NCI-H524 (cell line): ENCODE results near the gene KAZN.

ENCODE experiments used
- DNase-seq, 2 experiments: peaks; one replicate each; lab custom pipeline; 2025; lab: John Stamatoyannopoulos, UW

Gene KAZN

DNA sequence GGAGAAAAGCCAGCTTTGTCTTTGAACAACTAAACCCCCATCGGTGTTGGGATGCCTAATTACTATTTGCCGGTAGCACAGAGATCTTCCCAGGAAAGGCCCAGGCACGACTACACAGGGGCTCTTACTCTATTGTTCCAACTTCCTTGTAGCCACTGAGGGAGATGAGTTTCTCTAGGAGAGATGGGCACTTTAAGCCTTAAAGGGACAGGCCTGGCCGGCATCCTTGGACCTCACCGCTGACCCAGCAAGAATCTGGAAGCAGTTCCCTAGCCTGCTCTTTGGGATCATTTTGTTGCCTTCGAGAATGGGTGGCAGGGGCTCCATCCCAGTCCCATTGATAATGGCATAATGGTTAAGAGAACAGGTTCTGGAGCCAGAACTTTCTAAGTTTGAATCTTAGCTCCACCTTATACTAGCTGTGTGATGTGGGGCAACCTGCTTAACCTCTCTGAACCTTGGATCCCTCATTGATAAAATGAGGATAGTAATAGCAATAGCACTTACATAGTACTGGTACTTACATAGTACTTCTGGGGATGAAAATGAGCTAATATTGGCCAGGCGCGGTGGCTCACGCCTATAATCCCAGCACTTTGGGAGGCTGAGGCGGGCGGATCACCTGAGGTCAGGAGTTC, 316.0 kb downstream of the KAZN start:
- no peak for DNase-seq

DNA sequence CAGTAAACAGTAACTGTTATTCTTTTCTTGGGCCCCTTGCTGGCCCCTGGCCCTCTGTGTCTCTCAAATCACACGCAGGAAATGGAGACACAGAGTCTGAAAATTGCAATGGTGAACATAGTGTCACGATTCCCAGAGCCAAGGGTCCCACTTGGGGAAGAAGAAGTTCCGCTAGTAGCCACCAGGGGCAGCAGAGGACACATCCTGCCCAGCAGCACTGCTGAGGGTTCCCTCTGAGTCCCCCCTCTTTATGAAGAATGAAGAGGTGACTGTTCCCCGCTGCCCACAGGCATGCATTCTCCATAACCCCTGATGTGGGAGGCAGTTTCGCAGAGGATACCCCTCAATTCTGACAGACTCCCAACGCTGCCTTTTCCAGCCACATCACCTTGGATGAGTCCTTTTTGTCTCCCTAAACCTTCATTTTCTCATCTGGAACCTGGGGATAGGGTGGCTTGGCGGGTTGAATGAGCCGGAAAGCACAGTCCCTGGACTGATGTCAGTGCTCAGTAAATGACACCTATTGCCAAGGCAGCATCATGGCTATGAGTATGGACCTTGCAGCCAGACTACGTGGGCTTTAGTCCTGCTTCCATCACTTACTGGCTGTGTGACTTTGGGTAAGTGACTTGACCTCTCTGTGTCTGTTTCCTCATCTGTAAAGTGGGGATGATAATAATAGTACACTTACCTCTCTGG, 317.0 kb downstream of the KAZN start:
- DNase-seq, result peak in 1 of 2 experiments; percentile 33

DNA sequence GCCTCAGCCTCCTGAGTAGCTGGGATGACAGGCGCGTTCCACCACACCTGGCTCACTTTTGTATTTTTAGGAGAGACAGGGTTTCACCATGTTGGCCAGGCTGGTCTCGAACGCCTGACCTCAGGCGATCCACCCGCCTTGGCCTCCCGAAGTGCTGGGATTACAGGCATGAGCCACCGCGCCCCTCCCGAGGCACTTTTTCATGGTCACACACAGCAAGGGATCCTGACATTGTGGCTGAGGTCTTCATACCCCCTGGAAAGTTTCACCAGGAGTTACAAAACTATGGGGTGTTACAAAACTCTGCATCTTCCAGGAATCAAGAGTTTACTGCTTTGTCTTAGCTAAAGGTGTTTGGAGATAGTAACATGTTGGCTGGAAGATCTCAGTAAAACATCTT, 320.8 kb downstream of the KAZN start:
- DNase-seq, result no peak

DNA sequence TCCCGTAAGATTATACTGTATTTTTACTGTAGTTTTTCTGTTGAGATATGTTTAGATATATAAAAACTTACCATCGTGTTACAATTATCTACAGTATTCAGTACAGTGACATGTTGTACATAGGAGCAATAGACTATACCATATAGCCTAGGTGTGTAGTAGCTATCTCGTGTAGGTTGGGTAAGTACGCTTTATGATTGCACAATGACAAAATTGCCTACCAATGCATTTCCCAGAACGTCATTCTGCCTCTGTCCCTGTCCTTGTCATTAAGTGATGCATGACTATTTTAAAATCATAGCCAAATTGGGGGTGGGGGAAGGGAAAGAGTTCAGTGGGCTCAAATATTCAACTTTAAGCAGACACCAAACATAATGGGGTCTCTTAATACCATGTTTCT, 321.3 kb downstream of the KAZN start:
- DNase-seq, result no peak

DNA sequence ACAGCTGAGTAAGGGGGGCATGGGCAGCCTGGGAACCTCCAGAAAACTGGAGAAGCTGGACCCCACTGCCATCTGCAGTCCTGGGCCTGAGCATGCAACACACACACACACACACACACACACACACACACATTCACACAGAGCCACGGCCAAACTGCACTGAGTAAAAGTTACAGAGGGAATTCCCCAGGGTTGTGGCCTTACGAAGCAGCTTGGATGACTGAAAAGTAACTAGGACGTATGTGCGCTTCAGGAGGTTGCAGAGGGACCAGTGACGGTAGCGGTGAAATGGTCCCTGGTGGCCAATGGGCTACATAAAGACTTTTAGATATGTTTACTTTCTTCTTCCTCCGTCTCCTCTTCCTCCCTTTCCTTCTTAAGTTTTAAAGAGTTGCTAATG, 322.6 kb downstream of the KAZN start:
- DNase-seq, result no peak

DNA sequence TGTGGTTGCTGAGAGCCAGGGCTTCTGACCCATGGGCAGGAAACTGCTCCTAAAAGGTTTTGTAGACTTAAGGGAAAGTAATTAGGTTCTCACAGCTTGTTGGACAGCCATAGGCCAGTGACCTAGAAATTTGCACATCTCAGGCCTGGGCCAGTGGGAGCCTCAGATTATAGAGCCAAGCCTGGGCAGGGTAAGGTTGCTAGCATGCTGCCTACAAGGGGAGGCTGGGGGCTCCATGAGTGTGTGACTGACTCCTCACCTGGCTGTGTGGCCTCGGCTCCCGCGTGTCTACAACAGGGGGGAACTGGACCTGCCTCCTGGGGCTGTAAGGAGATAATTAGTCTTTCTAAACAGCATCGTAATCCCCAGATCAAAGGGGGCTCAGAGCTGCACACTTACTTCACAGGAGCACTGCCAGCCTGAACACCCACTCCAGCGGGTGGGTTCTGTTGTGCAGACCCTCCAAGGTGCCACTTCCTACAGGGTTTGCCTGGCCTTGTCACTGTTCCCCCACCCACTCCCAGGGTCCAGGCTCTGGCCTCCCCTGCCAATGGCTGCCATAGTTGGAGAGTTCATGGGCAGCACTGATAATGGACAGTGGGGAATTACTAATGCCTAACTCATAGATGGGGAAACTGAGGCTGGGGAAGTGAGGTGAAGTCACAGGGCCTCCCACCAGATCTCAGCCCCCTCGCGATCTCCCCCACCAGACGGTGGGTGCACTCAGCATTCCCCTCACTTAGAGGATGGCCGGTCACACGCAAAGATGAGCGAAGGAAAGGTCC, 324.6 kb downstream of the KAZN start:
- DNase-seq, result no peak

DNA sequence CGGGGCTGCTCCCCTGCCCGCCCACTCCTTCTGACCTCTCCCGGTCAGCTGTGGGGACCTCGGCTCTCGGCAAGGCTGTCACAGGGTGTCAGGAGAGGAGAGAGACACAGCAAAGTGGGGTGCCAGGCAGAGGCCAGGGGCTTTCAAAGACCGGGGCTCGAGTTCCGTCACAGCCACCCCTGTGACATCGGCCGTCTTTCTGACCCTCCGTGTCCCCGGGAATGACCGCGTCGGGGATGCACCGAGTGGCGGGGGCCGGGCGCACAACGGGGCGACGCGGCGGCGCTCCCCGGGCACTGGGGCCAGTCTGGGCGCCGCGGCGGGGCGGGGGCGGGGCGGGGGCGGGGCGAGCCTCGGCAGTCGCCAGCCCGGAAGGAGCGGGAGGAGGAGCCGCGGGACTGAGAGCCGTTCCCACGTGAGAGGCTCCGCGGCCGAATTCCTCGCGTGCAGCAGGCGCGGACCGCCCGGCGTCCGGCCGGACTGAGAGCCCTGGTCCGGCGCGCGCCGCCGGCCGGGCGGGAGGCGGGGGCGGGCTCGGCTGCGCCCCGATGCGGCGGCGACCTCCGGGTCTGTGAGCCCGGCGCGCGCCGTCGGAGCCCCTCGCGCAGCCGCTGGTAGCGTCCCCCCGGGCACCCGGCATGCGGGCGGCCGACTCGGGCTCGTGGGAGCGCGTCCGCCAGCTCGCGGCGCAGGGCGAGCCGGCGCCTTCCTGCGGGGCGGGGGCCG, 325.4 kb downstream of the KAZN start:
- peak in 1 of 2 experiments; percentile 31 for DNase-seq

DNA sequence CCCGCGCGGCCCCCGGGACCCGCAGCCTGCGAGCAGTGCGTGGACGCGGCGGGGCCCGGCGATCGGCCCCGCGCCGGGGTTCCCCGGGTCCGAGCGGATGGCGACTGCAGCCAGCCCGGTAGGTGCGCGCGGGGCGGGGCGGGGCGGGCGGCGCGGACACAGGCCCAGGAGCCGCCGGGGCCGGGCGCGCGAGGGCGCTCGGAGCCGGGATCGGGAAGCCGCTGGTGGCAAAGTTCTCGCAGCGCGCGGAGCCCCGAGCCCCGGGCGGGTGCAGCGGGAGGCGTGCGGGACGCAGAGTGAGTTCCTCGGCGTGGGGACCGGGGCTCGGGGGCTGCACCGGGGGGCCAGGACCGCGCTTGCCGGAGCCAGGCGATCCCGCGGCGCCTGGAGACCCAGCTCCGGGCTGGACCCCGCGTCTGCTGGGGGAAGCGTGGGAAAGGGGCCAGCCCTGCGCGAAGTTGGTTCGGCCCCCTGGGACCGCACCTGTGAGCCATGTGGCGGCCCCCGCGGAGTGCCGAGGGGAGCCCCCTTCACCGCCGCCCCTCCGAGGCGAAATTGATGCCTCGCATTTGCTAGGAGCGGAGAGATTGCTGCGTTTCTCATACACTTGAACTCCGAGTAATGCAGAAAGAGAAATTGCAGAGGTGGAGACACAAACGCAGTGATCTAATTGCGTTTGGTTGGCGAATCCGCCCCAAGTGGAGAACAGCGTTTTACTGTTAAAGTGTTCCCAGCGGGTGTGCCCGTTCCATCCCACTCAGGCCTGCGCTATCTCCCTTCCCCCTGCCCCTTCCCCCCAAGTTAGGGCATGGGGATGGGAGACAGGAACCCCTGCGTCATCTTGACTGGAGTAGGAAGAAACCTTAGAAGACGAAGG, 326.2 kb downstream of the KAZN start:
- peak in 1 of 2 experiments; percentile 24 for DNase-seq

DNA sequence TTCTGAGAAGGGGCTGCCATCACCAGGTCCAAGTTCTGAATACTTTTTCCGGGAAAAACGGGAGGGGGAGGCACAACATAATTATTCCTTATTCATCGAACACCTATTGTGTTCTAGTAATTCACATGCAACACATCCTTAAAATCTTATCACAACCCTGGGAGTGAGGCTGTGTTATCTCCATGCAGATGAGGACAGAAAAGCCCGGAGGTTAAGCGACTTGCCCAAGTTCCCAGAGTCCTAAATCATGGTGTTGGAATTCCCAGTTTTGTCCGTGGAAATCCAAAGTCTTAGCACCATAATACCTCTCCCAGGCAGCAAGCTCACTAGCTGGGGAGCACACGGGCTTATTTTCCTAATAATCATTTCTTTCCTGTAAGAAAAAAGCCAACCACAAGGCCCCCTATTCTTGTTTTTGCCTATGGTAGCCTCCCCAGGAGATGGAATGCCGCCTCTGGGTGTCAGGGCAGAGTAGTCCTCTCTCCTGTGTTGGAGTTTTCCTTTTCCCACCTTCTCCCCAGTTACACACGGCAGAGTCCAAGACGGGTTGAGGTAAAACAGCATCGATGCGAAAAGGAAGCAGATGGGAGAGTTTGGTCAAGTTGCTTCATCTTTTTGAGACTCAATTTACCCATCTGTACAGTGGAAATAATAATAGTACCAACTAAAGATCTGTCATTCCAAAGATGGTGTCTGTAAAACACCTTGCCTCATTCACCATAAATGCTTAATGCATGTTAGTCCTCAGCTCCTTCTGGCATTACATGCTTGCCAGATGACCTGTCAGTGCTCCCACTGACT, 327.1 kb downstream of the KAZN start:
- no peak for DNase-seq

DNA sequence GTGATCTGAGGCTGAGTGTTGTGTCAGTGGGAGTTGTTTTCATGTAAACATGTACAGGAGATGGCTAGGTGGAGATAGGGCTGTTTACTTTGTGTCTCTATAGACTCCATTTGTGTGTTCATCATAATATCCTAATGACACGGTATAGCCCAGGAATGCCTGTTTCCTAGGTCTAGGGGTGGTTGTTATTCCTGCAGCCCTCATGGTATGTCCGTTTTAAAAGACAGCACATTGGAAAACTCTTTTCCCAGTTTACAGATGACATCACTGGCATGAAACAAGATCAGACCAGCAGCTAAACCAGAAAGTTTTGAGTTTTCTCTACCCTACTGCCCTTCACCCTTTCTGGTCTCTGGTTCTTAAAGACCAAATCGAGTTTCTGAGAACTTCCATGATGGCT, 327.7 kb downstream of the KAZN start:
- DNase-seq, result no peak

DNA sequence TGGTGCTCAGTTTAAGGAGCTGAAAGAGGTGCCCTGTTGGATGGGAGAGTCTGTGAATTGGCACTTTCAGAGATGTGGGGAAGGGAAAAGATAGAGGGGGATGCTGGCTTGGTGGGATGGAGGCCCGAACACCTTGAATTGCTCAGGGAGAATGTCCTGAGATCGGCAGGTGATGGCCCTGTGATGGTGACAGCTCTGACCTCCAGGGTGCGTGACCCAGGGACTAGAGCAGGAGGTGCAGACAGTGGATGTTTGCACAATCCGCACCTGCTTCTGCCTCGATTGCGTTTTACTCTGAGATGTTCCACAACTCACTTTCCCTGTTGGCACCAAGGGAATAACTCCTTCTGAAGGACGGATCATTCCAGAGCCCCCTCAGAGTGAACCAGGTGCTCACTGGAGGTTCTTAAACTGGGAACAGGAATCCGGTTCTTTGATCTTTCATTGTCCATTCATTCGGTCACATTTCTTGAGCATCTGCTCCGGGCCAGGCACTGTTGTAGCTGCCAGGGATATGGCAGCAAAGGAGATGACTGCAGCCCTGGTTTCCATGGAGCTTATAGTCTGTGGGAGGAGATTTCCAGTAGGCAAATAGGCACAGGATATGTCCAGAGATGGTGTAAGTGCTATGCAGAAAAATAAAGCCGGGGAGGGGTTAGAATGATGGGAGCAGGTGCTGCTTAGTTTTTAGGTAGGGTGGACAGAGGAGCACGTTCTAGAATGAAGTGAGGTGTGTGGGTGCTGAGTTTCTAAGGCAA, 328.5 kb downstream of the KAZN start:
- DNase-seq, result peak in 1 of 2 experiments; percentile 11

DNA sequence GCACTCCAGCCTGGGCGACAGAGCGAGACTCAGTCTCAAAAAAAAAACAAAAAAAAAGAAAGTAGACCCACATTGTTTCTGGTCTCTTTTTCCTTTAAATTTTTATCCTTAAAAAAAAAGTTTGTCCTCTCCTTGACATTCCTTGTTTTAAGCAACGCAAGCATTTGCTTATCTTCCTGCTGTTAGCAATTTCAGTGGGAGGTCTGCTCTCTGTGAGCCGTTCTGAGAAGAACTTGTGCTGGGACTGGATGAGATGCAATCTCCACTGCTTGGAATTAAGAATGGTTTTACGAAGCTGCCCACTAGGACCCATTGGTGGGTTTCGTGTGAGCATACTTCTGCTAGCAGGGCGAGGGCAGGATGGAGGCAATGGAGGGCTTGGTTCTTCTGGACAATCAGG, 329.9 kb downstream of the KAZN start:
- no peak for DNase-seq

DNA sequence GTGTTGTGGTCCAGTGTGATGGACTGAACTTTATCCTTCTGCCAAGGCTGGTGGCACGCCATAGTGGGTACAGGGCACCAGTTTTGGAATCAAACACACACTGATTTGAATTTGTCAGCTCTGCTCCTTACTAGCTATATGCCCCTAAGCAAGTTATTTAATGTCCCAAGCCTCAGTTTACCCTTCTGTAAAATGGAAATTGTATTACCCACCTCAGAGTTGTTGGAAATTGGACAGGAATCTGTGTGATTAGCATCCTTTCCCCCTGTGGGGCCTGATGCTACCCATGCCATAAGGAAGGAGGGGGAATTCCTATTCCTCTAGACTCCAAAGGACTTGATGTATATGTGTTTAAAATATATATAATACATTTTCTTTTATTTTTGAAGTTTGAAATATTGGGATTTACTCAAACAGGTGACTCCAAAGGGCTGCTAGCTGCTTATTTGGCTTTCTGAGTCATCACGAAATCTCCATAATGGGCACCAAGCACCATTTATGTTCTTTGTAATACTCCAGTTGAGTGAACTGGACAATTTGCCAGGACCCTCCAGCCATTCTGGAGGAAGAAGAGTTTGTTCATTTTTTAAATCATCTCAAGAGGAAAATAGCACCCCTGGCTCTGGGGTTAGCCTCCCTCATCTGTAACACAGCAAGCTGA, 330.5 kb downstream of the KAZN start:
- no peak for DNase-seq

DNA sequence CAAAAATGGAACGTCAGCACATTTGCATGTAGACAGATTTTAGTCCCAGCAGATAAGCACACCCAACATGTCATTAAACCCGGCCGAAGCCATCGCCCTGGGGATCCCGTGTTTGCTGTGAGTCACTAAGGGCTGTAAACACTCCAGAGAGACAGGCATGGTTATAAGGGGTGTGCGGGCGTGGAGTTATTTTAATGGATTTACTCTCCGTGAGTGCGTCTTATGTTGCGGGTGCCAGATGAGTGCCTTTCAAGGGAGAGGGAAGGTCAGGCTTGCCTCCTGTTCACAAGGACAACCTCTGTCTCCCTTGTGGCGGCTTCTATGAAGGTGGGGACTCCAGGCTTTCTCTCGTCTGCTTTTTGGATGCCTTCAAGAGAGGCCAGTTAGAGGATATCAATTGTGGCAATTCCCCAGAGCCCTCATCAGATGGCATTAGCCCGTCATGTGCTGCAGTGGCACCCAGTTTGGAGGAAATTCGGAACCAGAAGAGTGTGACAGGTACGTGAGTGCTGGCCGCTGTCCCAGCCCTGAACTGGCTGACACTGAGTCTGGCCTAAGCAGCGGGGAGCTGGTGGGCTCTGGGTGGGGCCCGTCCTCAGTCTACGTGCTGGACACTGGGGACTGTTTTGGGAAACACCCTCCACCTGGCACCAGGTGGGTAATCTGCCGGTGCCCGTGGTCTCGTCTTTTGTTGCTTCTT, 331.2 kb downstream of the KAZN start:
- peak; percentile 48 to 68 for DNase-seq

DNA sequence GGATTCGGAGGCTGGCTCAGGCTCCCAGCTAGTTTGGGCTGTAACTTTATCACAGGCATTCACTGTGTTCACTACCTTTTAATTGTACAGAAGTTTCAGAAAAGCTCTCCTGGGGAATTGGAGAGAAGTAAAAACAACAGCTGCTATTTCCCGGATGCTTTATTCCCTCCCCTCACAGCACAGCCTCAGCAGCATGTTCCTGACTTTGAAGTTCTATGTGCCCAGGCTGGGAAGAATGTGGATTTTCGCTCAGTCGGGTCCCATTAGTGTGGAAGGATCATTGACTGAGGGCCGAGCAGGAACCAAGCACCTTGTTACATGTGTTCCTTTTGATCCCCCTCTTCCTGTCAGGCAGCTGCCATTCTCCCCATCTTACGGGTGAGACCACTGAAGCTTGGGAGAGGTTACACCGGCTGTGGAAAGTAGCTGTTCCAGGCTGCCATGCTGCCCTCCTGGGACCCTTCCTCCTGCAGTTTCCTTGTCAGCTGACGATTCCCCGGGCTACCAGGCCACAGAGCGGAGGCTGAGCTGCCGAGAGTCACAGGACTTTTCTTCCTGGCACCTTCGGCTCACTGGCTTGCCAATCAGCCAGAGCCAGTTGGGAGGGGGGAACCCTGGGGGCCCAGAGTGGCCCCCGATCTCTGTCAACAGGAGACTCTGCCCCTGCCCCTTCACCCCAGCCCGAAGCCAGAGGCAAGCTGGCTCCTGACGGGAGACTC, 331.9 kb downstream of the KAZN start:
- DNase-seq, result peak in 1 of 2 experiments; percentile 26

DNA sequence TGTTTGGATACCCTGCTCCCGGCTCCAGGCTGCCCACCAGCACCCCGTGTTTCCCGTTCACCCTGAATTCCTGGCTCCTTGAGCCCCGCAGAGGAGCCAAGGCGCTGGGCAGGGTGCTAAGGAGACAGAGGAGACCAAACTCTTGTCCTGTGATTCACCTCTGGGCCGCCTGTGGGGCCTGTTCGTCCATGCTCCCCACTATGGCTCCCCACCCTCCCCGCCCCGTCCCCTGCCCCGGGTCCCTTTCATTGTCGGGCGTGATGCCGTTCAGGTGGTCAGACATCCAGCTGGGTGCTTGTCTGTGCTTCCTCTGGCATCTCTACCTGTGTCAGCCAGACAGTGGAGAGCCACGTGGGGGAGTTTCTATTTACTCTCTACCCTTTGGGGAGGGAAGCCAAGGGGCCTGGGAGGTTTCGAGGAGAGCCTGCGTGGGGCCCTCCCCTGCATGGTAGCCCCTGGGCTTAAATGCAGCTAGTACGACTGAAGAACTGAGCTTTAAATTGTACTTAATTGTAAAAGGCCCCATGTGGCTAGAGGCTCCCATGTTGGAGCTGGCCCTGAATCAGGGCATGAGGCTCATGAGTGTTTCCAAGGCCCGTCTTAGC, 333.7 kb downstream of the KAZN start:
- DNase-seq, result no peak

DNA sequence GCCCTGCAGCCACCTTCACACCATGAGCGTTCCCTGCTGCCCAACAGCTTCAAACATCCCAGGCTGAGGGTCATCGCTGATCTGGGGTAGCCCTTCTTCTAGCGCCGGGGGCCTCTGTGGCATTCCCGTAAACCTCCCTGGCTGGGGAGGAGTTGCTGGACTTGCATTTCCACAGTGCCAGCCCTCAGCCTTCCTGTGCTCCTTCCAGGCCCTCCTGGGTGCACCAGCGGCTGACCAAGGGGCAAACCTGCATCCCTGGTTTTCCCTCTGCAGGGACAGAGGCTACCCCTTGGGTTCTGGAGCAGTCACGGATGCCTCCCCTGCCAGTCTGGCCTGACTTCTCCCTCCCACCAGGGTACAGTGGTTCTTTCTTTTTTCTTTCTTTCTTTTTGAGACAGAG, 336.4 kb downstream of the KAZN start:
- no peak for DNase-seq

DNA sequence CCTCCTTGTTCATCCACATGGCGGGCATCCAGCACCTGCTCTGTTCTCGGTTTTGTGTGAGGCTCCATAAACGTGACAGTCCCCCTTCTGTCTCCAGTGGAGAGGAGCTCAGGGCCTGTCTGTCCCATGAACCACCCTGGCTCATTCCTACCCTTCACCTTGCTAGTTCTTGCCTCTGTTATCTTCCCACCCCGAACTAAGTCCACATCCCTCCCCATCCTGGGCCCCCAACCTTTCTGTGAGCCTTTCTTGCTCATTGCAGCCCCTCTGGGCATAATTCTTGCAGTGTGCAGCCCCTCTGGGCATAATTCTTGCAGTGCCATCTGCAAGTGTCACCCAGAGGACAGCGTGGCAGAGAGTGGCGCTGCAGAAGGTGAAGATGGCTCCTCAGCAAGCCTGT, 338.3 kb downstream of the KAZN start:
- DNase-seq, result no peak
